ENCODE data around the gene EYS.
"Not testable (repeated sequence)": the region's sequence is repeated elsewhere in the genome, so short reads cannot be mapped to it uniquely, and the experiment has no call there.

Gene EYS

DNA sequence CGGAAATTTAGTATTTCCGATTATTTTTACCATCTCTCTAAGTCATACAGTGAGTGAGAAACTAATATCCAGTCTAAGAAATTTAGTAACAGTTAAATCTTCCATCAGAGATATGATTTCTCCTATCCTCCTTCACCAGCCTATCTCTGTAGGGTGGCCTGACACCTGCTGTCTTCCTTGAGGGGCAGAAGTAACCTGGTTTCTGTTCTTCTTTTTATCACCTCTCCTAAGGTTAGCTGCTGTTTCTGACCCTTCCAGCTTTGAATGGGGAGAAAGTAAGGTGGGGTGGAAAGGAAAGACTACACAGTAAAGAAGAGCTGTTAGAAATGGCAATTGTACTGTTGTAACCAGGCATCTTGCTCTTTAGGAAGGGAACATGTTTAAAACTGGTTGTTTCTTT lies 1623.8 kb downstream of the EYS start:
- DNase-seq = no peak

- no peak for DNase-seq
Measured at GRCh38 chr6:64081453-64081852, 1625.6 kb downstream of the EYS start.

- DNase-seq = no peak
Measured at GRCh38 chr6:64074981-64075380, 1632.0 kb downstream of the EYS start.

- no peak for DNase-seq
Measured at GRCh38 chr6:64072686-64073085, 1634.3 kb downstream of the EYS start.

GRCh38 chr6:64064919-64065318 lies 1642.1 kb downstream of the EYS start:
- DNase-seq = no peak

DNA sequence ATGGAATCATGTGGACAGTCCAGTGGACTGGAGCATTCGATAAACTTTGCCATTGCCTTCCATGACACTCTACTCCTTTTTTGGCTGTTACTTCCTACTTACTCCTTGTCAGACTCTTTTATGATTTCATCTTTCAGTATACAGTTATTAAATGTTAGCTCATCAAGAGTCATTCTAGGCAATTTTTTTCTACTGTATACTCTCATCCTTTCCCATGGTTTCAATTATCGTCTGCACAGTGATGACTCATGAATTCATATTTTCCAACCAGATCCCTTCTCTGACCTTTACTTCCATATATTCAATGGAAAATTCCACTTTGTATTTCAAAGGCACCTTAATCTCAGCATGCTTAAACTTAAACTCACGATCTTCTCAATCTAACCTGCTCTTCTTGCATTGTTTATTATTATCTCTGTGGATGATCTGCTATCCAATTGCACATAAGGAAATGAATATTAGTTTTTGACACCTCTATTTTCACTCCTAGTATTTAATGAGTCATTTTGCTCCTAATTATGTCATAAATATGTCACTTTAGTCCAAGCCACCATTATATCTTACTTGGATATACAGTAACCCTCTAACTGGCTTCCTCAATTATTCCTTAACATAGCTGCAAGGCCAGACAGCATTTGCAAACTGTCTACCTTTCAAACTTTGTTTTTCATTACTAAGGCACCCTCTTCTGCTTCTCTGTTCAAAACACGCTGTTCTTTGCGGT lies 1643.9 kb downstream of the EYS start:
- DNase-seq = no peak

- no peak for DNase-seq
Measured at GRCh38 chr6:64054861-64055260, 1652.2 kb downstream of the EYS start.

- no peak for DNase-seq
Measured at GRCh38 chr6:64050590-64050989, 1656.4 kb downstream of the EYS start.

GRCh38 chr6:64049736-64050135 lies 1657.3 kb downstream of the EYS start:
- DNase-seq = no peak

DNA sequence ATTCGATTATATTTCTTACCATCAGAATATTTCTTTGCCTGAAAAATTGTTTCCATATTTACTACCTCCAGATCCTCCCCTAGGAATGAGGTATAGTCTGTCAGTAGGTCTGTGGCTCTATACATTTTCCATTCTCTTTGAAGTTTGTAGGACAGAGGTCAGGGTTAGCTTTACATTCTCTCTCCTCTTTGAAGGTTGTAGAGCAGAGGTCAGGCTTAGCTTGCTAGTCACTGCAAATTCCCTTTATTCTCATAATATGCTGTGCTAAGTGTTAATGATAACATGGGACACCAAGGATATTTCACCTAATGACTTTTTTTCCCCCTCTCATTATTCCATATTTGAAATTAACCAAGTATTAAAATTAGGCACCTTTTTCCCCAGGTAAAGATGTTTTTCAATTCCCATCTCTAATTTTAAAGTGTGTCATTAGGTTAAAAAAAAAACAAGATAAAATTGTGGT lies 1660.2 kb downstream of the EYS start:
- DNase-seq = no peak

DNA sequence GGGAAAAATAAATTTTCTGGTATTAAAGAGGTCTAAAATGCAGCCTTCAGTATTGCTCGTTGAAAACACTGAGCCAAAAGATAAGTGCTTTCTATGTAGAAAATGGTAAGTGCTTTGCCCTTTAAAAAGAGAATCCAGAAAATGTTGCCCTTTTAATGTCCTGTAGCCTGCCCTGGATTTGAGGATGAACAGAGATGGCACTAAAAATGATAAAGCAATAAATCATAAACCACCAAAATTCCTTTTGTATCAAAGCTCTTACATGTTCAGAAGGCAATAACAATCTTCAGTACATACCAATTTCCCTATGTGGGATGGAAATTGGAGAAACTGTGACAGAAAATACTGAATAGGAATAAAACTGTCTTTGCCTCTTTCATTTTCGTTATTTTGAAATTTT lies 1665.7 kb downstream of the EYS start:
- no peak for DNase-seq

DNA sequence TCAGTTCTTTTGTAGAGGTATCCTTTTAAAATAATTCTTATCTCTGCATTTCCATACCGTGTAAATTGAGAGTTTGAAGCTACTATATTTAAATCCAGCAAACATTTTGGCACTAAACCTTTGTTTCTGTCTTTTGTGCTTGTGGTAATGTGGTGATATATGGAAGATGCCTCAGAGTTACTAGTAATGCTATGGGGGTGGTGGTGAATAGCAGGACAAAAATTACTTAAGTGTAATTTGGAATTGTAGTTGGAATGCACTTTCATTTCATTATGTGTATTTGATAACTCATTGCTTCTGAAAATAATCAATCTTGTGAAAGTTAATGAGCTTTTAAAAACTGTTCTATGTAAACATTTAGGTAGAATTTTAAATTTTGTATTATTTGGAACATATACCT lies 1666.9 kb downstream of the EYS start:
- DNase-seq = no peak

DNA sequence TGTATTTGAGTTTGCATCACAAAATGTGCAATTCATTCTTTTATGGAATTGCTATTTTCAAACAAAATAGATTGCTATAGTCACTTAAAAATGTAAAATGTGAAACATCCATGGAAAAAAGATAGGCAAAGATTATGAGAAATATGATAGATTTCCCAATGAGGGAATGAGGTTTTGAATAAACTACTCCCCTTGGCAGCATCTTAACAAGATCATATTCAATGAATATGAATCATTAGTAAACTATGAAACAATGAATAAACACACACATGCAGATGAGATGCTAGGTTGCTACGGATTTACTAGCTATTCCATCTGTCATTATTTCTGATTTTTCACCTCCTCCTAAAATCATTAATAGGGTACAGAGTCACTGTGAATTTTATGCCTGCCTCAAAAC lies 1669.6 kb downstream of the EYS start:
- DNase-seq = no peak

GRCh38 chr6:64034910-64035655 lies 1671.9 kb downstream of the EYS start:
- no peak for DNase-seq

GRCh38 chr6:64034291-64034690 lies 1672.7 kb downstream of the EYS start:
- no peak for DNase-seq

- not testable (repeated sequence) for DNase-seq
Measured at GRCh38 chr6:64030950-64031618, 1675.9 kb downstream of the EYS start.

DNA sequence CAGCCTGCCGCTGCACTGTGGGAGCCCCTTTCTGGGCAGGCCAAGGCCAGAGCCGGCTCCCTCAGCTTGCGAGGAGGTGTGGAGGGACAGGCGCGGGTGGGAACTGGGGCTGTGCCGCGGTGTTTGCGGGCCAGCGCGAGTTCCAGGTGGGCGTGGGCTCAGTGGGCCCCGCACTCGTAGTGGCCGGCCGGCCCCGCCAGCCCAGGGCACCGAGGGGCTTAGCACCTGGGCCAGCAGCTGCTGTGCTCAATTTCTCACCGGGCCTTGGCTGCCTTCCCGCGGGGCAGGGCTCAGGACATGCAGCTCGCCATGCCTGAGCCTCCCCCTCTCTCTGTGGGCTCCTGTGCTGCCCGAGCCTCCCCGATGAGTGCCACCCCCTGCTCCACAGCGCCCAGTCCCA lies 1683.3 kb downstream of the EYS start:
- DNase-seq = no peak

GRCh38 chr6:64014595-64014994 lies 1692.4 kb downstream of the EYS start:
- no peak for DNase-seq

- no peak for DNase-seq
Measured at GRCh38 chr6:64013011-64013410, 1694.0 kb downstream of the EYS start.

DNA sequence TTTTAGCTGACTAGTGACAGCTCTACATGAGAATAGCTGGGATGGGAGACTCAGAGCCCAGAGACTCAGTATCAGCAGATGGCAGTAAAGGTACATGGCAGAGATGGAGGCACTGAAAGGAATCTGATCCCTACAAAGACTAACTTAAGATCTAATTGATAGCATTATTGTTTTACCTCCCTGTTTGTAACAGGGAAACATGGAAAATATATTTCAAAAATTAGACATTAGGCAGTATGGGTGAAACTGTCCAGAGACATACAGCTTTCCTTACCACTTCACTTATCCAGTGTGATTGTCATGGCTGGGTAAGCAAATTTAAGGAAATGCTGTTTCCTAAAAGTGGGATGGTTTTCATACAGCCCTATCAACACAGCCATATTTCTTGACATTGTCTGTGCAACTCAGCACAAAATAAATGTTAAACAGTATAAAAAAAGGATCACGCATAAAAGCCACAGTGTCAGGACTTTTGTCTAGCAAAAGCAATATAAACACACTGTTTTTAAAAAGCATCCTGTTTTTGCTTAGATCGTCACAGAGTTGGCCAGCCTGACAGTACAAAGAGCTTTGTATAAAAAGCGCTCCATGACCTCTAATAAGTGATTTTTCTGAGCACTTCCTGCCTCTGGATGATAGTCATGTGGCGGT lies 1694.5 kb downstream of the EYS start:
- no peak for DNase-seq

DNA sequence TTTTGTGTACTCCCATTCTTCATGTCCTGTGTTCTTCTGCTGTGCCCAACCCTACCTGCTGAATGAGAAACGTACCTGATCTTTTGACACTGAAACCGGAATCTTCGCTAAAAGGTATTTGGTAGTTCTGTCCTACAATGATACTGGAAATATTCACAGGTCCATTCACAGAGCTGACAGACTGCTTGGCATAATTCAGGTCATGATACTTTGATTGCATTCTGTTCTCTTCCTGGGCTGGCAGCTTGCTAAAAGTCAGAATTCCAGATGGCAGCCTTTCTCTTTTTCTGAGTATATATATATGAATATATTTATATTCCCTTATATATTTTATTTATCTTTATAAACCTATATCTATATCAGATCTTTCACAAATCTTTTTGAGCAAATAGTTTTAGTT lies 1696.4 kb downstream of the EYS start:
- no peak for DNase-seq

DNA sequence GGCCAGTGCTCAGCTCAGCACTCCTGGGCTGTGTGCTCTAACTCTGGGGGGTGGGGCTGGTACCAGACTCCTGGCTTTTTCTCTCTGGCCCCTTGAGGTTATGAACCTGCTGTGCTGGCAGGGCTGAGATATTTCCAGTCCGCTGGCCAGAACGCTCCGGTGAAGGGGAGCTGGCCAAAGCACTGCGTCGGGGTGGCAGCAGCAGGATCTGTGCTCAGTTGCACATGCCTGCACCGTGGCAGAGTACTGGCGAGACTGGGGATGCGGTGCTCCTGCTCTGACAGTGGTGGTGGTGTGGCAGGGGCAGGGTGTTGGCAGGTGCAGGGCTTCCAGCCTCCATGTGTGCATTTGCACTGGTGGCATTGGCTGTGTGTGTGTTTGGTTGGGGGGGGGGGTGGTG lies 1697.0 kb downstream of the EYS start:
- DNase-seq = no peak

DNA sequence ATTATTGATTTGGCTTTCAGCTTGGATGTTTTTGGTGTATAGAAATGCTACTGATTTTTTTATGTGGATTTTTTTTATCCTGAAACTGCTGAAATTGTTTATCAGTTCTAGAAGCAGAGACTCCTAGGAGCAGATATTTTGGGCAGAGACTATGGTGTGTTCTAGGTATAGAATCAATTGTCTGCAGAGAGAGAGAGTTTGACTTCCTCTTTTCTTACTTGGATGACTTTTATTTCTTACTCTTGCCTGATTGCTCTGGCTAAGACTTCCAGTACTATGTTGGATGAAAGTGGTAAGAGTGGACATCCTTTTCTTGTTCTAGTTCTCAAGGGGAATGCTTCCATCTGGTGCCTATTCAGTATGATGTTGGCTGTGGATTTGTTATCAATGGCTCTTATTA lies 1700.8 kb downstream of the EYS start:
- DNase-seq = no peak
